Natural killer cell (primary cell): ENCODE results near the gene JSRP1. TPM values are rescaled to one million over a fixed set of nuclear protein-coding genes. Genes with fewer than 3 reads are reported as not detected.

Experiments used
- ATAC-seq, 3 donors: fragments of 150-1000 bp in 2 of 3; fragments of 200-7000 bp in 1 of 3; cut with Tn5 transposase; 1 replicate in 1 of 3; 2 replicates in 2 of 3; pipeline ENCODE4 v1.10.0; 2021; ENCODE audit warnings: mild to moderate bottlenecking in 2 of 3, moderate library complexity in 2 of 3
- DNase-seq, 2 donors: peaks; one replicate each; pipeline versions ENCODE4 v3.0.0 to v3.0.0-alpha.2; 2013 to 2021; ENCODE audit warnings: mixed read lengths in 1 of 2
- H3K27ac ChIP-seq: one replicate; pipeline ENCODE4 v1.5.1; 2013; ENCODE audit warnings: mild to moderate bottlenecking, low read length
- H3K27me3 ChIP-seq: one replicate; pipeline ENCODE4 v1.6.1; 2013; ENCODE audit warnings: low read length; ENCODE audit not compliant: control insufficient read depth, insufficient read depth
- H3K36me3 ChIP-seq: one replicate; pipeline ENCODE4 v1.6.1; 2013; ENCODE audit warnings: low read length; ENCODE audit not compliant: control insufficient read depth, insufficient read depth
- H3K4me1 ChIP-seq: one replicate; pipeline ENCODE4 v1.6.1; 2013; ENCODE audit warnings: low read length; ENCODE audit not compliant: control insufficient read depth, insufficient read depth
- H3K4me3 ChIP-seq: one replicate; pipeline ENCODE4 v1.5.1; 2013; ENCODE audit warnings: low read length
- H3K9me3 ChIP-seq: one replicate; pipeline ENCODE4 v1.6.1; 2013; ENCODE audit warnings: low read length; ENCODE audit not compliant: control insufficient read depth, insufficient read depth
- H3K27ac Mint-ChIP-seq, 2 donors: one replicate each; pipeline ENCODE4 v1.8.0; 2022; ENCODE audit warnings: mild to moderate bottlenecking in 2 of 2, mixed read lengths in 2 of 2, moderate library complexity in 1 of 2
- H3K27me3 Mint-ChIP-seq, 2 donors: one replicate each; pipeline ENCODE4 v1.8.0; 2022; ENCODE audit warnings: low read depth in 2 of 2, mixed read lengths in 2 of 2
- H3K36me3 Mint-ChIP-seq: one replicate; pipeline ENCODE4 v1.8.0; 2022; ENCODE audit warnings: mixed read lengths
- H3K4me1 Mint-ChIP-seq, 2 donors: one replicate each; pipeline ENCODE4 v1.8.0; 2022; ENCODE audit warnings: mixed read lengths in 2 of 2
- H3K4me3 Mint-ChIP-seq: one replicate; pipeline ENCODE4 v1.8.0; 2022; ENCODE audit warnings: mild to moderate bottlenecking, moderate library complexity, mixed read lengths
- H3K9me3 Mint-ChIP-seq, 2 donors: one replicate each; pipeline ENCODE4 v1.8.0; 2022; ENCODE audit warnings: mixed read lengths in 2 of 2
- CTCF ChIP-seq: fragments of 200-600 bp; IDR thresholded peaks from one replicate; pipeline ENCODE4 v1.8.0; 2022; ENCODE audit warnings: antibody characterized with exemption
- WGBS: methylation state at CpG from one replicate; pipeline ENCODE4 v1.1.7; 2013; ENCODE audit warnings: missing lambda C conversion rate; ENCODE audit not compliant: insufficient coverage; 5-methylcytosine and 5-hydroxymethylcytosine counted together
- intact Hi-C: fragments of 100-400 bp; cut with micrococcal nuclease; formaldehyde crosslinking; loops from one replicate; pipeline ENCODE4 v1.14.2; 2022
- total RNA-seq, 4 donors: library from RNA; stranded (reverse); fragments of 120-200 nt in 1 of 4; gene quantifications; one replicate each; pipeline versions ENCODE4 v1.2.3 to v1.2.4, GENCODE V29; 2013 to 2022

The JSRP1 gene
- total RNA-seq, 3 donors from 2014 or later (not counting 1 experiment from before 2014, with no cell fraction given), result 0.82 to 2.0 TPM; not detected in 1

- Histone ChIP-seq H3K27ac (no peak overlapping the region), H3K9me3 (no peaks in the 10 kb centered on the region), H3K4me3 (no peak overlapping the region), H3K36me3 (peaks cover 47% of the 10 kb centered on the region), H3K4me1 (peaks cover 7% of the 10 kb centered on the region), H3K27me3 (no peaks in the 10 kb centered on the region)
- 97% methylated on average over 21 of the region's 21 CpGs for WGBS
- TF ChIP-seq CTCF, result no peak
- H3K4me1 Mint-ChIP-seq, result peaks cover 6 to 14% of the 10 kb centered on the region in 2 donors
- H3K9me3 Mint-ChIP-seq, result no peaks in the 10 kb centered on the region
- no peak for ATAC-seq
- H3K27me3 Mint-ChIP-seq, result no peaks in the 10 kb centered on the region
- H3K4me3 Mint-ChIP-seq, result no peak overlapping the region
- no peaks in the 10 kb centered on the region for H3K36me3 Mint-ChIP-seq
- no peak overlapping the region for H3K27ac Mint-ChIP-seq
- intact Hi-C loops, result no loop called here
- DNase-seq, result no peak
Measured at GRCh38 chr19:2219726-2220125, 36.5 kb downstream of the JSRP1 start.

- H3K9me3 Mint-ChIP-seq, result no peaks in the 10 kb centered on the region
- H3K4me3 Mint-ChIP-seq, result no peak overlapping the region
- ATAC-seq (no peak), DNase-seq (no peak)
- Histone ChIP-seq H3K4me3 (no peak overlapping the region), H3K4me1 (no peaks in the 10 kb centered on the region), H3K36me3 (peaks cover 59% of the 10 kb centered on the region), H3K27me3 (no peaks in the 10 kb centered on the region), H3K27ac (no peak overlapping the region), H3K9me3 (no peaks in the 10 kb centered on the region)
- no peak overlapping the region for H3K27ac Mint-ChIP-seq
- H3K4me1 Mint-ChIP-seq, result peaks cover 0 to 5% of the 10 kb centered on the region in 2 donors
- no peak for TF ChIP-seq CTCF
- H3K36me3 Mint-ChIP-seq, result no peaks in the 10 kb centered on the region
- WGBS, result 97% methylated on average over 22 of the region's 22 CpGs
- intact Hi-C loops, result no loop called here
- no peaks in the 10 kb centered on the region for H3K27me3 Mint-ChIP-seq
Measured at GRCh38 chr19:2217591-2217990, 38.6 kb downstream of the JSRP1 start.

GRCh38 chr19:2216361-2217225 lies 39.6 kb downstream of the JSRP1 start:
- no peaks in the 10 kb centered on the region for H3K27me3 ChIP-seq
- no peak for ATAC-seq
- no peak for TF ChIP-seq CTCF
- no peak overlapping the region for H3K27ac ChIP-seq
- H3K4me1 Mint-ChIP-seq, result peaks cover 0 to 5% of the 10 kb centered on the region in 2 donors
- H3K4me3 Mint-ChIP-seq, result no peak overlapping the region
- no peak overlapping the region for H3K27ac Mint-ChIP-seq
- no peaks in the 10 kb centered on the region for H3K4me1 ChIP-seq
- no peaks in the 10 kb centered on the region for H3K9me3 Mint-ChIP-seq
- H3K27me3 Mint-ChIP-seq, result no peaks in the 10 kb centered on the region
- H3K36me3 ChIP-seq, result peaks cover 60% of the 10 kb centered on the region
- intact Hi-C loops, result no loop called here
- 97% methylated on average over 43 of the region's 43 CpGs for WGBS
- H3K36me3 Mint-ChIP-seq, result no peaks in the 10 kb centered on the region
- no peaks in the 10 kb centered on the region for H3K9me3 ChIP-seq
- H3K4me3 ChIP-seq, result no peak overlapping the region
- DNase-seq, result no peak
